Keratinocyte (primary cell): ENCODE measurements around the gene DEPDC5. TPM values are rescaled to one million over a fixed set of nuclear protein-coding genes. Genes with fewer than 3 reads are reported as not detected.

Experiments used
- DNase-seq: peaks from one replicate; pipeline ENCODE4 v3.0.0-alpha.2; 2011; ENCODE audit warnings: low read depth, missing footprints, low spot score
- FAIRE-seq: peaks from 2 replicates; lab custom pipeline; 2011; peaks lifted over from hg19 to GRCh38; lab: Jason Lieb, UNC
- H2AFZ ChIP-seq: 2 replicates; pipeline ENCODE4 v1.6.0; 2012; ENCODE audit warnings: low read length, control low read depth, inconsistent platforms; ENCODE audit not compliant: control insufficient read depth
- H3K27ac ChIP-seq: 2 replicates; pipeline ENCODE4 v1.5.1; 2011; ENCODE audit warnings: low read length; ENCODE audit not compliant: control insufficient read depth, insufficient read depth
- H3K27me3 ChIP-seq: 3 replicates; pipeline ENCODE4 v1.6.0; 2011; ENCODE audit warnings: low read length; ENCODE audit not compliant: control insufficient read depth, insufficient read depth; ENCODE audit errors: extremely low read depth
- H3K36me3 ChIP-seq, 2 experiments: 2 replicates in 1 of 2; 3 replicates in 1 of 2; pipeline ENCODE4 v1.5.1; 2011; ENCODE audit warnings: low read length in 2 of 2, mild to moderate bottlenecking in 1 of 2; ENCODE audit not compliant: control insufficient read depth in 2 of 2, insufficient read depth in 2 of 2; ENCODE audit errors: extremely low read depth in 1 of 2
- H3K4me1 ChIP-seq: 3 replicates; pipeline ENCODE4 v1.5.1; 2011; ENCODE audit warnings: low read length; ENCODE audit not compliant: control insufficient read depth, insufficient read depth; ENCODE audit errors: extremely low read depth
- H3K4me2 ChIP-seq: 3 replicates; pipeline ENCODE4 v1.6.0; 2011; ENCODE audit warnings: low read depth, low read length; ENCODE audit not compliant: control insufficient read depth, insufficient read depth; ENCODE audit errors: extremely low read depth
- H3K4me3 ChIP-seq, 3 experiments: fragments of 200-600 bp in 1 of 3; sonication (generic) in 1 of 3; 2 replicates in 2 of 3; 3 replicates in 1 of 3; pipeline ENCODE4 v1.5.1; 2011 to 2016; ENCODE audit warnings: low read length in 3 of 3, mild to moderate bottlenecking in 3 of 3, control low read depth in 2 of 3, inconsistent platforms in 1 of 3, low read depth in 1 of 3, mixed read lengths in 1 of 3, mixed run types in 1 of 3, moderate library complexity in 1 of 3; ENCODE audit not compliant: control insufficient read depth in 2 of 3, insufficient read depth in 2 of 3; ENCODE audit errors: extremely low read depth in 1 of 3
- H3K79me2 ChIP-seq: 2 replicates; pipeline ENCODE4 v1.6.0; 2012; ENCODE audit warnings: low read length; ENCODE audit not compliant: control insufficient read depth, insufficient read depth
- H3K9ac ChIP-seq: 3 replicates; pipeline ENCODE4 v1.6.0; 2011; ENCODE audit warnings: low read length; ENCODE audit not compliant: control insufficient read depth, insufficient read depth; ENCODE audit errors: extremely low read depth
- H3K9me1 ChIP-seq: 3 replicates; pipeline ENCODE4 v1.6.0; 2011; ENCODE audit warnings: low read length; ENCODE audit not compliant: control insufficient read depth, insufficient read depth; ENCODE audit errors: extremely low read depth
- H3K9me3 ChIP-seq: 2 replicates; pipeline ENCODE4 v1.5.1; 2012; ENCODE audit warnings: low read depth, low read length; ENCODE audit not compliant: control insufficient read depth
- H4K20me1 ChIP-seq: 3 replicates; pipeline ENCODE4 v1.6.0; 2011; ENCODE audit warnings: low read length; ENCODE audit not compliant: control insufficient read depth, insufficient read depth; ENCODE audit errors: extremely low read depth
- EZH2 ChIP-seq: IDR thresholded peaks from one replicate; pipeline ENCODE4 v1.6.1; 2012; ENCODE audit warnings: inconsistent platforms, mild to moderate bottlenecking, low read length, moderate library complexity
- dilution Hi-C: fragments of 300-500 bp; cut with MboI; formaldehyde crosslinking; loops from one replicate; pipeline ENCODE4 v1.7.0; 2020; ENCODE audit warnings: low sequenced_read_pairs; ENCODE audit not compliant: extremely low pct_ligation_motif_present
- polyA plus RNA-seq, 5 experiments: library from polyadenylated mRNA; depleted of rRNA in 3 of 5; stranded (reverse) in 3 of 5; stranded (forward) in 1 of 5; unstranded in 1 of 5; fragments of >200 nt; gene quantifications; 1 replicate in 1 of 5; 2 replicates in 3 of 5; 3 replicates in 1 of 5; pipeline versions ENCODE4 v1.2.1 to v1.2.3, GENCODE V29; 2011 to 2012; ENCODE audit warnings: missing spikeins in 2 of 5, low read depth in 1 of 5, low replicate concordance in 1 of 5
- TF ChIP-seq, protein P1 (sequence below), 3 experiments: IDR thresholded peaks in 1 of 3; conservative IDR thresholded peaks in 1 of 3; optimal IDR thresholded peaks in 1 of 3; 2 replicates in 2 of 3; 3 replicates in 1 of 3; pipeline versions ENCODE3 to v1.5.1; 2011; ENCODE audit warnings: low read length in 3 of 3, mild to moderate bottlenecking in 3 of 3, moderate library complexity in 2 of 3, control low read depth in 1 of 3, inconsistent platforms in 1 of 3; ENCODE audit not compliant: insufficient read depth in 2 of 3; ENCODE audit errors: extremely low read depth in 1 of 3

DEPDC5 gene
- polyA plus RNA-seq, 1 donor (not counting 4 experiments of a cell fraction or from before 2014, with no cell fraction given): 9.7 TPM

GRCh38 chr22:31830721-31831070 is 76.9 kb downstream of the DEPDC5 start:
- dilution Hi-C loops: no loop called here
- H3K36me3 ChIP-seq: peaks cover 0 to 2% of the 10 kb centered on the region in 2 experiments
- DNase-seq (no peak), FAIRE-seq (no peak)
- H4K20me1 ChIP-seq: no peaks in the 10 kb centered on the region
- H3K4me3 ChIP-seq: no peak overlapping the region
- H3K79me2 ChIP-seq: no peaks in the 10 kb centered on the region
- no peak overlapping the region for H2AFZ ChIP-seq
- TF ChIP-seq, protein P1, sequence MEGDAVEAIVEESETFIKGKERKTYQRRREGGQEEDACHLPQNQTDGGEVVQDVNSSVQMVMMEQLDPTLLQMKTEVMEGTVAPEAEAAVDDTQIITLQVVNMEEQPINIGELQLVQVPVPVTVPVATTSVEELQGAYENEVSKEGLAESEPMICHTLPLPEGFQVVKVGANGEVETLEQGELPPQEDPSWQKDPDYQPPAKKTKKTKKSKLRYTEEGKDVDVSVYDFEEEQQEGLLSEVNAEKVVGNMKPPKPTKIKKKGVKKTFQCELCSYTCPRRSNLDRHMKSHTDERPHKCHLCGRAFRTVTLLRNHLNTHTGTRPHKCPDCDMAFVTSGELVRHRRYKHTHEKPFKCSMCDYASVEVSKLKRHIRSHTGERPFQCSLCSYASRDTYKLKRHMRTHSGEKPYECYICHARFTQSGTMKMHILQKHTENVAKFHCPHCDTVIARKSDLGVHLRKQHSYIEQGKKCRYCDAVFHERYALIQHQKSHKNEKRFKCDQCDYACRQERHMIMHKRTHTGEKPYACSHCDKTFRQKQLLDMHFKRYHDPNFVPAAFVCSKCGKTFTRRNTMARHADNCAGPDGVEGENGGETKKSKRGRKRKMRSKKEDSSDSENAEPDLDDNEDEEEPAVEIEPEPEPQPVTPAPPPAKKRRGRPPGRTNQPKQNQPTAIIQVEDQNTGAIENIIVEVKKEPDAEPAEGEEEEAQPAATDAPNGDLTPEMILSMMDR (optimal IDR thresholded peaks at IDR 0.05 in 1 of 3, IDR thresholded peaks at IDR 0.05 in 1 of 3, conservative IDR thresholded peaks at IDR 0.05 in 1 of 3; ENCODE audit: extremely low read depth in 1 of 3, insufficient read depth in 2 of 3, low read length in 3 of 3): no peak
- TF ChIP-seq EZH2: no peak
- no peaks in the 10 kb centered on the region for H3K27me3 ChIP-seq
- no peak overlapping the region for H3K9ac ChIP-seq
- H3K27ac ChIP-seq: peak overlapping the region; percentile 94
- H3K4me1 ChIP-seq: peaks cover 44% of the 10 kb centered on the region
- no peaks in the 10 kb centered on the region for H3K9me3 ChIP-seq
- H3K9me1 ChIP-seq: no peaks in the 10 kb centered on the region
- no peak overlapping the region for H3K4me2 ChIP-seq

DNA sequence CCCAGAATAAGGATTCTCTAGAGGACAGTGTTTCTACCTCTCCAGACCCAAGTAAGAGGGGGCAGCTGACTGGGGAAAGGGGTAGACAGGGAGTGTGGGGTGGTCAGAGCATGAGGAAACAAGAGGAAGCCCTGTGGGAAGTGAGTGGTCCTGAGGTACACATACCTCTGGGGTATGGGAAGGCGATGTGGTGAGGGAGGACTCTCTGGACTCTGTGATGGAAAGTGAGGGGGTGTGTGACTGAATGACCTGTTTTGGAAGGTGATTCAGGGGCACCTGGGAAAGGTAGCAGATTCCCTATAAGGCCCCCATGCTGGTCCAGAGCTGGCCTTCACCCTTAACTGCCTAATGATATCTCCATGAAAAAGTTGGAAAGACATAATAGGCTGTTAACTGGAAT is 80.1 kb downstream of the DEPDC5 start:
- H3K9ac ChIP-seq: no peak overlapping the region
- H3K4me3 ChIP-seq: no peak overlapping the region
- FAIRE-seq: no peak
- dilution Hi-C loops: no loop called here
- TF ChIP-seq, protein P1 (optimal IDR thresholded peaks at IDR 0.05 in 1 of 3, IDR thresholded peaks at IDR 0.05 in 1 of 3, conservative IDR thresholded peaks at IDR 0.05 in 1 of 3; ENCODE audit: extremely low read depth in 1 of 3, insufficient read depth in 2 of 3, low read length in 3 of 3): no peak
- TF ChIP-seq EZH2: no peak
- H3K27ac ChIP-seq: no peak overlapping the region
- H3K79me2 ChIP-seq: no peaks in the 10 kb centered on the region
- no peaks in the 10 kb centered on the region for H3K36me3 ChIP-seq
- DNase-seq: no peak
- no peaks in the 10 kb centered on the region for H3K27me3 ChIP-seq
- no peaks in the 10 kb centered on the region for H3K9me3 ChIP-seq
- no peaks in the 10 kb centered on the region for H3K9me1 ChIP-seq
- H3K4me1 ChIP-seq: peaks cover 36% of the 10 kb centered on the region
- no peak overlapping the region for H2AFZ ChIP-seq
- no peaks in the 10 kb centered on the region for H4K20me1 ChIP-seq
- H3K4me2 ChIP-seq: no peak overlapping the region
